ENCODE results near the gene CEP128. TPM values are rescaled to one million over a fixed set of nuclear protein-coding genes. Genes with fewer than 3 reads are reported as not detected.

Gene CEP128
- total and polyA plus RNA-seq, 2 experiments from 2014 or later = 7.6 to 17.6 TPM

GRCh38 chr14:80839743-80840142, 101.8 kb downstream of the CEP128 start:
- H3K4me3 Mint-ChIP-seq = no peak overlapping the region
- Histone ChIP-seq H3K27me3 (ENCODE audit: insufficient read depth) (no peaks in the 10 kb centered on the region), H3K4me1 (ENCODE audit: insufficient read depth) (no peaks in the 10 kb centered on the region), H3K79me2 (replicated peaks; ENCODE audit: insufficient read depth) (no peaks in the 10 kb centered on the region), H3K9me2 (ENCODE audit: insufficient read depth) (no peaks in the 10 kb centered on the region), H3F3A (replicated peaks; ENCODE audit: low read depth) (no peaks in the 10 kb centered on the region), H3K36me3 (ENCODE audit: insufficient read depth) (no peaks in the 10 kb centered on the region), H2AFZ (no peak overlapping the region), H4K20me1 (replicated peaks; ENCODE audit: insufficient read depth) (no peaks in the 10 kb centered on the region), H3K4me2 (no peak overlapping the region), H3K4me3 (no peak overlapping the region), H3K27ac (ENCODE audit: low read depth) (no peak overlapping the region)
- no peak for DNase-seq (ENCODE audit: low spot score)
- no peaks in the 10 kb centered on the region for H3K27me3 Mint-ChIP-seq (ENCODE audit: insufficient read depth, low read depth, poor library complexity)
- H3K4me1 Mint-ChIP-seq = peaks cover 1% of the 10 kb centered on the region; the same call in 1 of the 3 replicates
- no peaks in the 10 kb centered on the region for H3K36me3 Mint-ChIP-seq (ENCODE audit: low read depth)
- no peaks in the 10 kb centered on the region for H3K9me3 Mint-ChIP-seq
- TF ChIP-seq REST (IDR thresholded peaks at IDR 0.05; ENCODE audit: unreplicated experiment) = no peak
- no peak for TF ChIP-seq CREB1 (CRISPR knock-in tag; IDR thresholded peaks at IDR 0.05; ENCODE audit: low read depth)
- no peak for TF ChIP-seq POLR2AphosphoS5 (IDR thresholded peaks at IDR 0.05; ENCODE audit: low read depth)
- no peak for TF ChIP-seq STAT1 (IDR thresholded peaks at IDR 0.05; ENCODE audit: unreplicated experiment)
- no peak for TF ChIP-seq NANOG (IDR thresholded peaks at IDR 0.05; ENCODE audit: borderline replicate concordance)
- ATAC-seq = no peak
- no peak overlapping the region for H3K27ac Mint-ChIP-seq

- ATAC-seq = no peak
- TF ChIP-seq POLR2AphosphoS5 (IDR thresholded peaks at IDR 0.05; ENCODE audit: low read depth) (no peak), EZH2phosphoT487 (IDR thresholded peaks at IDR 0.05; ENCODE audit: unreplicated experiment) (no peak), ZNF331 (CRISPR knock-in tag; IDR thresholded peaks at IDR 0.05; ENCODE audit: low read depth) (no peak), EZH2 (IDR thresholded peaks at IDR 0.05; ENCODE audit: low read depth, unreplicated experiment) (no peak), NANOG (IDR thresholded peaks at IDR 0.05; ENCODE audit: borderline replicate concordance) (no peak), ZNF114 (CRISPR knock-in tag; IDR thresholded peaks at IDR 0.05) (no peak), REST (IDR thresholded peaks at IDR 0.05; ENCODE audit: unreplicated experiment) (no peak), CREB1 (CRISPR knock-in tag; IDR thresholded peaks at IDR 0.05; ENCODE audit: low read depth) (no peak), ETS1 (IDR thresholded peaks at IDR 0.05) (no peak), STAT1 (IDR thresholded peaks at IDR 0.05; ENCODE audit: unreplicated experiment) (no peak)
These were observed 131.9 kb downstream of the CEP128 start for GRCh38 chr14:80809663-80810062.

More at GRCh38 chr14:80809663-80810062, 131.9 kb downstream of the CEP128 start:
- no peak overlapping the region for H3K4me3 ChIP-seq
- H2AFZ ChIP-seq = no peak overlapping the region
- no peaks in the 10 kb centered on the region for H3K9me2 ChIP-seq (ENCODE audit: insufficient read depth)
- DNase-seq (ENCODE audit: low spot score) = no peak
- H3K4me2 ChIP-seq = no peak overlapping the region
- Mint-ChIP-seq H3K4me1 (no peaks in the 10 kb centered on the region), H3K9me3 (no peaks in the 10 kb centered on the region), H3K27me3 (ENCODE audit: insufficient read depth, low read depth, poor library complexity) (no peaks in the 10 kb centered on the region), H3K27ac (no peak overlapping the region), H3K36me3 (ENCODE audit: low read depth) (no peaks in the 10 kb centered on the region), H3K4me3 (no peak overlapping the region)
- no peaks in the 10 kb centered on the region for H3K36me3 ChIP-seq (ENCODE audit: insufficient read depth)
- no peaks in the 10 kb centered on the region for H3K79me2 ChIP-seq (replicated peaks; ENCODE audit: insufficient read depth)
- no peaks in the 10 kb centered on the region for H3K4me1 ChIP-seq (ENCODE audit: insufficient read depth)
- H3K27me3 ChIP-seq (ENCODE audit: insufficient read depth) = no peaks in the 10 kb centered on the region
- no peak overlapping the region for H3K27ac ChIP-seq (ENCODE audit: low read depth)
- H4K20me1 ChIP-seq (replicated peaks; ENCODE audit: insufficient read depth) = no peaks in the 10 kb centered on the region
- H3F3A ChIP-seq (replicated peaks; ENCODE audit: low read depth) = no peaks in the 10 kb centered on the region
